Stimulated activated CD4-positive, alpha-beta T cell treated with anti-CD3 and anti-CD28 coated beads, Interleukin-4, amount 100 ng/mL, for 24 hours (primary cell): Measurements from ENCODE around the gene SYTL2.
"Not testable (repeated sequence)": the region's sequence is repeated elsewhere in the genome, so short reads cannot be mapped to it uniquely, and the experiment has no call there.

ENCODE experiments used
- DNase-seq: peaks from one replicate; pipeline ENCODE4 v3.0.0-alpha.2; 2020

Gene SYTL2

GRCh38 chr11:85680897-85681296 lies 130.0 kb downstream of the SYTL2 start:
- no peak for DNase-seq

- no peak for DNase-seq
Observed at GRCh38 chr11:85679576-85679975, 131.4 kb downstream of the SYTL2 start.

DNA sequence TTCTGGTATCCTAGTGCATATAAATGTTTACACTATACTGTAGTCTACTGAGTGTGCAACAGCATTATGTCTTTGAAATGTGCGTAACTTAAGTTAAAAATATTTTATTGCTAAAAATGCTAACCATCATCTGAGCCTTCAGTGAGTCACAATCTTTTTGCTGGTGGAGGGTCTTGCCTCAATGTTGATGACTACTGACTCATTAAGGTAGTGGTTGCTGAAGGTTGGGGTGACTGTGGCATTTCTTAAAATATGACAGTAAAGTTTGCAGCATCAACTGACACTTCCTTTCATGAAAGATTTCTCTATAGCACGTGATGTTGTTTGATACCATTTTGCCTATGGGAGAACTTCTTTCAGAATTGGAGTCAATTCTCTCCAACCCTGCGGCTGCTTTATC lies 137.5 kb downstream of the SYTL2 start:
- DNase-seq, result no peak

DNA sequence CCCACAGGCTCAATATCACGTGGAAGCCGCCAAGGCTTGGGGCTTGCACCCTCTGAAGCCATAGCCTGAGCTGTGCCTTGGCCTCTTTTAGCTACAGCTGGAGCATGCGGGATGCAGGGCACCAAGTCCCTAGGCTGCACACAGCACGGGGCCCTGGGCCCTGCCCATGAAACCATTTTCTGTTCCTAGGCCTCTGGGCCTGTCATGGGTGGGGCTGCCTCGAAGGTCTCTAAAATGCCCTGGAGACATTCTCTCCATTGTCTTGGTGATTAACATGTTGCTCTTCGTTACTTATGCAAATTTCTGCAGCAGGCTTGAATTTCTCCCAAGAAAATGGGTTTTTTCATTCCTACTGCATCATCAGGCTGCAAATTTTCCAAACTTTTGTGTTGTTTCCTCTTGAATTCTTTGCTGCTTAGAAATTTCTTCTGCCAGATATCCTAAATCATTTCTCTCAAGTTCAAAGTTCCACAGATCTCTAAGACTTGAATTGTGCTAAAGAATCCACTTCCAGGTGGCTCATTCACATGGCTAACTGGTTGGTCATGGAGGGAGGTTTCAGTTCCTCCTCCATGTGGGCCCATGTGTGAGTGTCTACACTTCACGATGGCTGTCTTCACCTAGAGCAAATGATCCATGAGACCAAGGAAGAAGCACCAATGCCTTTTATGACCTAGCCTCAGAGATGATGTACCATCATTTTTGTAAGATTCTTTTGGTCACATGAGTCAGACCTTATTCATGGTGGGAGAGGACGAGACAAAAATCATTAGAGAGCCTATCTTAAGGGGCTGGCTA lies 138.6 kb downstream of the SYTL2 start:
- DNase-seq, result no peak

- DNase-seq, result not testable (repeated sequence)
Observed at GRCh38 chr11:85670949-85671663, 139.8 kb downstream of the SYTL2 start.

GRCh38 chr11:85668157-85668556 lies 142.8 kb downstream of the SYTL2 start:
- DNase-seq, result no peak

DNA sequence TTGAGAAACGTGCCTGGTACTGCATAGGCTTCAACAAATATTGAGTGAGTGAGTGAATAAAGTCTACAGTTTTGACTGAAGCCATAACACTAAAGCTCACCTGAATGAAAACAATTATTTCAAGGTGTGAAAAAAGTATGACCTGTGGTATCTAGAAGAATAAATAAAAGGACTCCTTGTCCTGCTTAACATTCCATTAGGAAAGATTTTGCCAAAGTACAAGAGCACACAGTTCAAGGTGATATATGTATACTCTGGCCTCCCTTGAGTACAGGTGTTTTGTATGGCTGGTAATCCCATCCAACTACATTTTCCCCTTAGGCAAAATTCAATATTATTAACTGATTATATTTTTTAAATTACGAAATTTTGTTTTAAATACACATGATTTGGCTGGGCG lies 144.3 kb downstream of the SYTL2 start:
- DNase-seq, result no peak

DNA sequence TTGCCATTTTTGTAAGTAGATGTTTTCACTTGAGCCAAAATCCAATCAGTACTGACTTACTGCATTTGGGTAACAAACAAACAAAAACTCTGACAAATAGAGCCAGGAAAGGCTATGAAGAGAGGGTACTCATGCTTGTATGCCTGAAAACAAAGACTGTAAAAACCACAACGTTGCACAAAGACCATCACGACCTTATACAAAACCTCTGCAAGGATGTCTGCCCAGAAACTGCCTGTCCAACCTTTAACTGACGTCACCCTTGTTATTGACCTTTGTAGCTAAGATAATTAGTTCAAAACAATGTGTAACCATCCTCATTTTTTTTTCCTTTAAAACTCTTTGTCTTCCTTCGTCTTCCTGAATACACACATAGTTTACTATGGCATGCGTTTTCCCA lies 145.2 kb downstream of the SYTL2 start:
- no peak for DNase-seq

- DNase-seq, result peak; percentile 97
Observed at GRCh38 chr11:85664615-85665481, 146.1 kb downstream of the SYTL2 start, which contains the start of gene CREBZF. CREBZF (minus strand) TSS chr11:85665129; CDS start chr11:85664875, 254 bp downstream.

GRCh38 chr11:85663753-85664614 lies 147.0 kb downstream of the SYTL2 start:
- DNase-seq, result peak; percentile 90

DNA sequence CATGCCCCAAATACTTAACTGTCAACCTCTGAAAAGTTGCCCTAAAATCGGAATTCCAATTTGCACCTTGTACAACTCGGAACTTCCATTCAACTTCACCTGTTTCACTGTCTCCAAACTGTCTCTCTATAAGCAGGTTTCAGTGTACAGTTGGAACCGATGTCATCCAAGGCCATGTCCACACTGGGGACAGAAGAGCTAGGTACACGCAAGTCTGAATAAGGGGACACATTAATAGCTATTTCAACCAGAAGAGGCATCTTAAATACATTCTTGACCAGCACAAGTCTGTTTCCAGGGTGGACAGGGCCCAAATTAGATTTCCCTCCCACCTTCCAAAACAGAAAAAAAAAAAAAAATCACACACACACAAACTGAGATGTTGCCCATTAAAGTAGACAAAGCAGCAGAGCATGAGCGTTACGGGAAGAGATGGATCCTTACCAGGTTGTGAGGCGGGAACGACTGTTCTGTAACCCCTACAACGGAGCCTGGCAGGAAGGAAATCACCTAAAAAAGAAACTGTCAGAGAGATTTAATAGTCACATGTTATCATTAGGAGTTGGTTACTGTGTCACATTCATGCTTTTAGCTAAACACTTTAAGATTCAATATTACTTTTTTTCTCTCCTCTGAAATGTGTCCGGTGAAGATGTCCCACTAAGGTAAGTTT lies 147.7 kb downstream of the SYTL2 start:
- DNase-seq, result no peak

DNA sequence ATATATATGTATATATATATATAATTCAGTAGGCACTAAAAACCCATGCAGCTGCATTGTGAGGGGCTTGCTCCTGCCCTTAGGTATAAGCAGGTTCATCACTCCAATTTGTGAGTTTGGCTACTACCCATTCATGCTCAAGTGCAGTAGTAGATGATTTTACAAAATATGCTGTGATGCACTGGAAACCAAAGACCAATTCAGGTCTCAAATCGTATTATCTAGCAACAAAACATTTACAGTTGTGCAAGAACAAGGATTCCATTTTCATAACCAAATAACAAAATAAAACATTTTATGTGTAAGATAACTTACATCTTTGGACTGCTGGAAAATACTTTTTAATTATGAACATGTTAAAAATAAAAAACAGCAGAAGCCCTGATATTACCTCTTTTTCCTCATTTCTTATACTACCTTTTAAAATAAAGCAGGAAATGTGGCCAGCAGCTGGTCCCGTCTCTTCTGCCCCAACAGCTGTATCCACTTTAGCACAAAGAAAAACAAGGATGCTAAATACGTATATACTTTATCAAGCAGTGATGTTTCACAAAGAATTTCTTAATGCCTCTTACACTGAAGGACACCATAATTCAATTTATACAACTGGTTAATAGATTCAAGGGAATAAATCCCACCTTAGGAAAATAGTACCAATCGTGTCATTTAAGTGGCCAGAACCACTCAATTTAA lies 148.8 kb downstream of the SYTL2 start:
- no peak for DNase-seq

DNA sequence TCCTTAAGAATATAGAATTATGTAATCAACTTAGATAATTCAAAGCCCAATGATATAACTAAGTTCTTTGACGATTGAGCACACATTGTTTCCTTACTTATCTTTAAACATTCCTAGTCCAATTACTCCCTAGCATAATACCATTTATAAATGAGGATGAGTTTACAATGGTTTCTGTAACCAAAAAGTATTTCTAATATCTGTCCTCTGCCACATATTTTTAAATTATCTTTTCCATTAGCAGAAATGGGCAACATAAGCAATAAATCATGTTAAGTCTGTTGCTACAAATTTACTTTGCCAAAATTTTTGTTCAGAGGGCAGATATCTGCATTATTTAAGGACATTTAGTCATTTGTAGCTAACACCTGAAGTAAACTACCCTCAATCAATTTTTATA lies 152.8 kb downstream of the SYTL2 start:
- DNase-seq, result no peak

DNA sequence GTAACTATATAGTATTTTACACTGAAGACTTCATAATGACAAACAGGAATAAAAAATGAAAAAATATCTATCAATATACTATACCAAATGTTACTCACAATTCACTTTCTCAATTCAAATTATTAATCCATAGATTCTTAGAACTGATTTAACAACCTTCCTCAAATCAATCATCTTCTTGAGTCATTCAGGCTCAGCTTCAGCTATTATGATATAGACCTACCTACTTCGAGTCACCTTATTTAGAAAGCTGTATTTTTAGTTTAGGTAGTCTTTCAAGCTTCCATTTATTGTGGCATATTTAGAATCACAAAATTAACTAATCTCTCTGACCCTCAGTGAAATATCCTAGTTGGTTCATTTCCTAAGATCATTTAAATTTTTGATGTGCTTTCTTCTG lies 154.2 kb downstream of the SYTL2 start:
- DNase-seq, result no peak

GRCh38 chr11:85654343-85654742 lies 156.6 kb downstream of the SYTL2 start:
- not testable (repeated sequence) for DNase-seq

GRCh38 chr11:85652786-85653447 lies 158.0 kb downstream of the SYTL2 start:
- no peak for DNase-seq

GRCh38 chr11:85651118-85651517 lies 159.8 kb downstream of the SYTL2 start:
- DNase-seq, result no peak

DNA sequence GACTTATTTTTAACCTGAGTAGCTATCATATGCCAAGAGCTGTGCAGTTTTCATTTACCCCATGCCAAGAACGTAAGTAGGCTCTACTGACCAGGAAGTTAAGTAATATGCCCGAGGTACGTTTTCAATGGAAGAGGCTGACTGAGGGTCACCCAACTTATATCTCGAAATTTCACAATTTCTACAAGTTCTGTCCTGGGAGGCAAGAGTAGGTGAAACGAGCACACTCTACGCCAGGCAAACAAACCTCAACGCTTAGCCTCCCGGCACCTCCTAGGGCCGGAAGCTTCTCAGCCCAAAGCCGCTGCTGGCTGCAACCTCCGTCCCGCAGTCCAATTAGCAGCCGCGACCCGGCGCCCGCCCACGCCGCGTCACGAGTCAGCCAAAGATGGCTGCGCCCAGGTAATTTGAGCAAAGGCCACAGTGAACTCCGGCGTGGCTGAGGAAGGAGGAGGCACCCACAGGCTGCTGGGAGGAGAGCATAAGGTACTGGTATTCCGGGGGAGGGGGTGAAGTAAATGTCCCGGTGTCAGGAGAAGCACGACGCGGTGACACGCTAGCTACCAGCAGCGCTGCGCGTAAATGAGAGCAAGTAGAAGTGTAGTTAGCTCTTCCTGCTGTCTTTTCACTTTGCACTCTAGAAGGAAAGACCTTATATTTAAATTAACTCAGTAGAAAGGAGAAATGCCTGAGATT lies 163.2 kb downstream of the SYTL2 start, which contains the start of gene TMEM126A:
Gene TMEM126A (plus strand): TSS at position 364 of the 696 bp plus-strand sequence. CDS start 2,289 bp downstream, outside the sequence.
- peak; percentile 93 for DNase-seq

DNA sequence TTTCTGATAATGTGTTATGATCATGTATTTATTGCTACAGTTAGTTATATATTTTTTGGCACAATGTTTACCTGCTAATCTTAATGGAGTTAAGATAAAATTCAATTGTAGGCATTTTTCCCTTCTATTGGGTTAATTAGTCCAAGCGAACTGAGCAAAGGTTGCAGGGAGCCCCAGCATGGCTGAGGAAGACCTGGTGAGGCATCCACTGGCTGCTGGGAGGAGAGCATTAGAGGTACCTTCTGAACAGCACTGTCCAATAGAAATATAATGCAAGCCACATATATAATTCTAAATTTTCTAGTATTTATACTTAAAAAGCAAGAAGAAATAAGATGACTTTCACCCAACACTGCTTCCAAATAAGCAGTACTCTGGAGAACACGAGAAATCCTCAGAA lies 163.9 kb downstream of the SYTL2 start:
- DNase-seq, result no peak
